RWPE2 (cell line): ENCODE measurements around the gene RADIL.

Experiments used
- ATAC-seq: fragments of 200-7000 bp; cut with Tn5 transposase; 3 replicates; pipeline ENCODE4 v1.9.1; 2021; ENCODE audit warnings: low read depth
- DNase-seq: peaks from one replicate; pipeline ENCODE4 v3.0.0-alpha.2; 2020; ENCODE audit warnings: low spot score
- H3K27ac ChIP-seq: fragments of 450-650 bp; 2 replicates; pipeline ENCODE4 v1.5.1; 2017; ENCODE audit warnings: mild to moderate bottlenecking; ENCODE audit not compliant: poor library complexity, severe bottlenecking
- H3K27me3 ChIP-seq: fragments of 250-450 bp; sonication (Bioruptor Pico); 2 replicates; pipeline ENCODE4 v1.5.1; 2021; ENCODE audit warnings: mild to moderate bottlenecking, moderate library complexity; ENCODE audit not compliant: insufficient read depth, poor library complexity, severe bottlenecking
- H3K36me3 ChIP-seq: fragments of 250-450 bp; sonication (Bioruptor Pico); 2 replicates; pipeline ENCODE4 v1.5.1; 2020; ENCODE audit warnings: low read depth, mild to moderate bottlenecking, moderate library complexity
- H3K4me1 ChIP-seq: fragments of 250-450 bp; sonication (Bioruptor Pico); 2 replicates; pipeline ENCODE4 v1.5.1; 2021; ENCODE audit warnings: mild to moderate bottlenecking, moderate library complexity; ENCODE audit not compliant: insufficient read depth, poor library complexity, severe bottlenecking
- H3K4me3 ChIP-seq: fragments of 250-450 bp; sonication (Bioruptor Pico); 2 replicates; pipeline ENCODE4 v1.5.1; 2021; ENCODE audit warnings: mild to moderate bottlenecking, moderate library complexity; ENCODE audit not compliant: severe bottlenecking
- H3K9me3 ChIP-seq: fragments of 250-450 bp; sonication (Bioruptor Pico); 2 replicates; pipeline ENCODE4 v1.5.1; 2021; ENCODE audit warnings: mild to moderate bottlenecking, moderate library complexity; ENCODE audit not compliant: severe bottlenecking
- TF ChIP-seq, protein P1 (sequence below): fragments of 450-650 bp; IDR thresholded peaks from one replicate; pipeline ENCODE4 v1.5.1; 2017; ENCODE audit warnings: mild to moderate bottlenecking, moderate library complexity; ENCODE audit not compliant: poor library complexity, severe bottlenecking

RADIL gene

DNA sequence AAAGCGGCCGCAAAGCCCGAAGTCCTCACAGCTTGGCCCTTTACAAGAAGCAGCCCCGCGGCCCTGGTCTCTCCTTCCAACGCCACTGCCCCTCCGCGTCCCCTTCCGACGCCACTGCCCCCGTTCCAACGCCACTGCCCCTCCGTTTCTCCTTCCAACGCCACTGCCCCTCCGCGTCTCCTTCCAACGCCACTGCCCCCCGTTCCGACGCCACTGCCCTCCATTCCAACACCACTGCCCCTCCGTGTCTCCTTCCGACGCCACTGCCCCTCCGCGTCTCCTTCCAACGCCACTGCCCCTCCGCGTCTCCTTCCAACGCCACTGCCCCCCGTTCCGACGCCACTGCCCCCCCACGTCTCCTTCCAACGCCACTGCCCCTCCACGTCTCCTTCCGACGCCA lies 75.0 kb downstream of the RADIL start:
- H3K27ac ChIP-seq: no peak overlapping the region
- no peak for ATAC-seq

DNA sequence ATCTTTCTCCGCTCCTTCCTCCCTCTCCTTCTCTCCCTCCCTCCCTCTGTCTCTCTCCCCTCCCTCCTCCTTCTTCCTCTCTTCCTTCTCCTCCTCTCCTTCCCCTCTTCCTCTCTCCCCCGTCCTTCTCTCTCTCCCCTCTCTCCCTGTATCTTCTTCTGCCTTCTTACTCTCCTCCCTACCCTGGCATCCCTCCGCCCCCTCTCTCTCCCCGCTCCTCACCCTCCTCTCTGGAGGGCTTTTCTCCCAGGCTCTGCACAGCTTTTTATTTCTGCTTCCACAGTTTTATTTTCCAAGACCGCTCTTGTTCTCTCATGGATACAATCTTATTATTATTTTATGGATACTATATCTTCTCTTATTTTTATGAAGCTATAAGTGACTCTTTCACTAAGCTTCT lies 75.5 kb downstream of the RADIL start:
- no peak overlapping the region for H3K4me3 ChIP-seq
- no peaks in the 10 kb centered on the region for H3K9me3 ChIP-seq
- H3K27ac ChIP-seq: no peak overlapping the region
- H3K27me3 ChIP-seq: peaks cover 13% of the 10 kb centered on the region
- DNase-seq (no peak), ATAC-seq (no peak)
- no peaks in the 10 kb centered on the region for H3K36me3 ChIP-seq
- H3K4me1 ChIP-seq: no peaks in the 10 kb centered on the region
- TF ChIP-seq, protein P1, sequence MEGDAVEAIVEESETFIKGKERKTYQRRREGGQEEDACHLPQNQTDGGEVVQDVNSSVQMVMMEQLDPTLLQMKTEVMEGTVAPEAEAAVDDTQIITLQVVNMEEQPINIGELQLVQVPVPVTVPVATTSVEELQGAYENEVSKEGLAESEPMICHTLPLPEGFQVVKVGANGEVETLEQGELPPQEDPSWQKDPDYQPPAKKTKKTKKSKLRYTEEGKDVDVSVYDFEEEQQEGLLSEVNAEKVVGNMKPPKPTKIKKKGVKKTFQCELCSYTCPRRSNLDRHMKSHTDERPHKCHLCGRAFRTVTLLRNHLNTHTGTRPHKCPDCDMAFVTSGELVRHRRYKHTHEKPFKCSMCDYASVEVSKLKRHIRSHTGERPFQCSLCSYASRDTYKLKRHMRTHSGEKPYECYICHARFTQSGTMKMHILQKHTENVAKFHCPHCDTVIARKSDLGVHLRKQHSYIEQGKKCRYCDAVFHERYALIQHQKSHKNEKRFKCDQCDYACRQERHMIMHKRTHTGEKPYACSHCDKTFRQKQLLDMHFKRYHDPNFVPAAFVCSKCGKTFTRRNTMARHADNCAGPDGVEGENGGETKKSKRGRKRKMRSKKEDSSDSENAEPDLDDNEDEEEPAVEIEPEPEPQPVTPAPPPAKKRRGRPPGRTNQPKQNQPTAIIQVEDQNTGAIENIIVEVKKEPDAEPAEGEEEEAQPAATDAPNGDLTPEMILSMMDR: no peak

More for the DNA sequence above, 75.0 kb downstream of the RADIL start:
- no peak overlapping the region for H3K4me3 ChIP-seq
- H3K4me1 ChIP-seq: no peaks in the 10 kb centered on the region
- DNase-seq: no peak
- no peaks in the 10 kb centered on the region for H3K9me3 ChIP-seq
- H3K36me3 ChIP-seq: no peaks in the 10 kb centered on the region
- peaks cover 13% of the 10 kb centered on the region for H3K27me3 ChIP-seq
- TF ChIP-seq, protein P1: no peak

DNA sequence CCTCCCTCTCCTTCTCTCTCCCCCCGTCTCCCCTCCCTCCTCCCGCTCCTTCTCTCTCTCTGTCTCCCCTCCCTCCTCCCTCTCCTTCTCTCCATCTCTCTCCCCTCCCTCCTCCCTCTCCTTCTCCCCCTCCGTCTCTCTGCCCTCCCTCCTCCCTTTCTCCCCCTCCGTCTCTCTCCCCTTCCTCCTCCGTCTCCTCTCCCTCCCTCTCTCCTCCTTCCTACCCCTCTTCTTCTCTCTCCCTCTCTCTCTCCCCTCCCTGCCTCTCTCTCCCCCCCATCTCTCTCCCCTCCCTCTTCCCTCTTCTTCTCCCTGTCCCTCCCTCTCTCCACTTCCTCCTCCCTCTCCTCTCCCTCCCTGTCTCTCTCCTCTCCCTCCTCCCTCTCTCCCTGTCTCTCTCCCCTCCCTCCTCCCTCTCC lies 75.9 kb downstream of the RADIL start:
- TF ChIP-seq, protein P1: no peak
- ATAC-seq (no peak), DNase-seq (no peak)
- Histone ChIP-seq H3K27me3 (peaks cover 13% of the 10 kb centered on the region), H3K4me1 (no peaks in the 10 kb centered on the region), H3K27ac (no peak overlapping the region), H3K9me3 (no peaks in the 10 kb centered on the region), H3K4me3 (no peak overlapping the region), H3K36me3 (no peaks in the 10 kb centered on the region)

DNA sequence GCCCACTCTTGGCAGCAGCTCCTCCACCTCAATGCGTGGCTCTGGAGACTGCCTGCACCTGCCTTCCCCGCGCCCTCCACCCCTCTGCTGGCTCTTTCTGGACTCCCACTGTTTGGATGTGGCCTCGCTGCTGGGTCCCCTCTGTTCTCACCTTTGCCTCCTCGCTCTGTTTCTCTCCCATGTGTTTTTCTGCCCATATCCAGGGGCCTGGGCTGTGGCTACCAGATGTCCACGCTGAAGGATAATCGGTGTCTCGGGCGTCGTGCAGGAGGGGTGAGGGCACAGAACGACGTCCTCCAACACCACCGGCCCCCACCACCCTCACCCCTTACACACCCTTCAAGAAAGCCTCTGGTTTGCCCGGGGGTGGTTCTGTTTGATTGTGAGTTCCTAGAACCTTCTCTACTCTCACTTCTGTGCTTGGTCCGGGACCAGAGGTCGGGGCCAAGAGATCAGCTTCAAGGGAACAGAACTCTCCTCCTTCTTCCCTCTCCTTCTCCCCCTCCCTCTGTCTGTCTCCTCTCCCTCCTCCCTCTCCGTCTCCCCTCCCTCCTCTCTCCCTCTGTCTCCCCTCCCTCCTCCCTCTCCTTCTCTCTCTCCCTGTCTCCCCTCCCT lies 76.4 kb downstream of the RADIL start:
- Histone ChIP-seq H3K4me3 (no peak overlapping the region), H3K9me3 (no peaks in the 10 kb centered on the region), H3K27me3 (peaks cover 13% of the 10 kb centered on the region), H3K4me1 (no peaks in the 10 kb centered on the region), H3K27ac (no peak overlapping the region), H3K36me3 (no peaks in the 10 kb centered on the region)
- ATAC-seq (0 out of 3 replicates have a peak, but pooled peaks have one; percentile 9), DNase-seq (no peak)
- TF ChIP-seq, protein P1: no peak

DNA sequence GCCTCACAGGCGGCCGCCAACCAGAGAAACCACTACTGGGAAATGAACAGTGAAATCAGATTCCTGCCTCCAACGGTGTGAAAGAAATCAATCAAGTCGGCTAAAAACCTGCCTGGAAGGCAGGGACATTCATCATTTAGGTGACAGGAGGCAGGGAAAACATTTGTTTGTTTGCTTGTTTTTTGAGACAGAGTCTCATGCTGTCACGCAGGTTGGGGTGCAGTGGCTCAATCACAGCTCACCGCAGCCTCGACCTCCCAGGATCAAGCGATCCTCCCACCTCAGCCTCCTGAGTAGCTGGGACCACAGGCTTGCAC lies 77.6 kb downstream of the RADIL start:
- Histone ChIP-seq H3K9me3 (no peaks in the 10 kb centered on the region), H3K4me3 (no peak overlapping the region), H3K4me1 (no peaks in the 10 kb centered on the region), H3K36me3 (no peaks in the 10 kb centered on the region), H3K27me3 (peaks cover 13% of the 10 kb centered on the region), H3K27ac (no peak overlapping the region)
- DNase-seq (no peak), ATAC-seq (no peak)
- TF ChIP-seq, protein P1: no peak
